H4 (cell line): ENCODE data around the gene LYAR. TPM values are rescaled to one million over a fixed set of nuclear protein-coding genes. Genes with fewer than 3 reads are reported as not detected.

ENCODE experiments used
- DNase-seq: peaks from one replicate; pipeline ENCODE4 v3.0.0-alpha.2; 2015; ENCODE audit warnings: low spot score
- total RNA-seq: library from RNA; depleted of rRNA; stranded (reverse); fragments of >200 nt; shearing (Covaris generic); gene quantifications from 2 replicates; pipeline ENCODE4 v1.2.3, GENCODE V29; 2014; rRNA removed

Gene LYAR, protein sequence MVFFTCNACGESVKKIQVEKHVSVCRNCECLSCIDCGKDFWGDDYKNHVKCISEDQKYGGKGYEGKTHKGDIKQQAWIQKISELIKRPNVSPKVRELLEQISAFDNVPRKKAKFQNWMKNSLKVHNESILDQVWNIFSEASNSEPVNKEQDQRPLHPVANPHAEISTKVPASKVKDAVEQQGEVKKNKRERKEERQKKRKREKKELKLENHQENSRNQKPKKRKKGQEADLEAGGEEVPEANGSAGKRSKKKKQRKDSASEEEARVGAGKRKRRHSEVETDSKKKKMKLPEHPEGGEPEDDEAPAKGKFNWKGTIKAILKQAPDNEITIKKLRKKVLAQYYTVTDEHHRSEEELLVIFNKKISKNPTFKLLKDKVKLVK
- total RNA-seq = 46.6 and 54.9 TPM in 2 replicates

DNA sequence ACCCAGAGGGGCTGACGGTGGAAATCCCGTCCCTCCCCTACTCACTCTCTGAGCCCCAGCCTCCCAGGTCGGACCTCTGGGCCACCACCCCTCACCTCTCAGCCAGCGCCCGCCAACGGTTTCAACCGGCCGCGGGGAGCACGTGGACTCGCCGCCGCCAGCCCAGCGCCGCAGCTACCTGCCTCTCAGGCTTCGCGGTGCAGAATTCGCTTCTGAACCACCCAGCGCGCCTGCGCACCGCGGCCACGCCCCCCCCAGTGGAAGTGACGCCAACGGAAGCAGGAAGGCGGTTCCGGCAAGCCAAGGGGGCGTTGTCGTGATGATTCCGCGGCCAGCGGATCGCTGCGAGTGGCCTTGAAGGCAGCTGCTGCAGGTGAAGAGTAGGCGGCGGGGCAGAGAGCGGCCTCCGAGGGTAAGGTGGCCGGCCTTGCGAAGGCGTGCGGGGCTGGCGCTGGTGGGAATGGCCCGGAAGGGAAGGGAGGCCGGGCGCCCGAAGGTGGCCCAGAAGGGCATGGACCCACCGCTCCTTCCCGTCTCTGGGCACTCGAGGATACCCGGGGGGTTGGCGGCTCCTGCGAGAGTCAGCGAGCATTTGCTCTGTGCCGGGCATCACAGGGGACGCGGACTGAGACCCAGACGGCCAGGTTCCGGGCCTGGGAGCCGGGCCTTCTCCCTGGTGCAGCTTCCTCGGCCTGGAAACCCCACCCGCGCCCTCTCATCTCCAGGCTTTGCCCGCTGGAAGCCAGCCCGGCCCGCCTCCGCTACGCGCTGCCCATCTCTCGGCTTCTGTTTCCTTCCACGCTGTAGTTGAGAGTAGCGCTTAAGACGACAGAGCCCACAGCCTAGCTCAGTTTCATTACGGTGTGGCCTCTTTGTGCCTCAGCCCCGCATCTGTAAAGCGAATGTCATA lies at the start of gene LYAR, which contains the start of gene ZBTB49:
TSS of gene LYAR (minus strand) at position 214 of the 910 bp plus-strand sequence. CDS start 6,412 bp downstream, outside the sequence.
TSS of gene ZBTB49 (plus strand) at position 311 of the 910 bp plus-strand sequence. CDS start 9,695 bp downstream, outside the sequence.
- peak; percentile 92 for DNase-seq

DNA sequence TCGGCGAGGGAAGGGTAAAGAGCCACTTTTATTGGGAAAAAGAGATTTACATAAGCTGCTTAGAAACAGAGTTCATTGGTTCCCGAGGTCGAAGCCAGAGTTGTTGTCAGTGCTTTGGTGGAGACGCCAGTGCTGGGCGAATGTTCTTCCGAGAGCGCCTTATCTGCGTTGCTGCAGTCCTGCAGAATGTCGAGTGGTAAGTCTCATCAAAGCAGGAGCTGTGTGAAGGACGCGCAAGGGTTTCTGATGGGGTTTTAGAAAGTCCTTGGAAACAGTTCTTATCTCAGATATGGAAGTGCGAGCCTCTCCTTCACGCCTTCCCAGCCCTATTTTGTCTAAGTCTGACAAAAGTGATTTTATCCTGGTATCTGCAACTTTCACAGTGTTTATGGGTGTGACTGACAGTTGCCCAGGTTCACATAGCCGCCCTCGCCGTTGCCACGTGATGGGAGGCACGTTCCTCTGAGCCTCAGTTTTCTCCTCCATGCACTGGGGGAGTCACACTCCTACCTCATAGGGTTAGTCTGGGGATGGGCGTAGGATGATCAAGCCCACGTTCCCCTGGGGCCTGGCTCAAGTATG lies 49.6 kb upstream of the LYAR start:
- no peak for DNase-seq

DNA sequence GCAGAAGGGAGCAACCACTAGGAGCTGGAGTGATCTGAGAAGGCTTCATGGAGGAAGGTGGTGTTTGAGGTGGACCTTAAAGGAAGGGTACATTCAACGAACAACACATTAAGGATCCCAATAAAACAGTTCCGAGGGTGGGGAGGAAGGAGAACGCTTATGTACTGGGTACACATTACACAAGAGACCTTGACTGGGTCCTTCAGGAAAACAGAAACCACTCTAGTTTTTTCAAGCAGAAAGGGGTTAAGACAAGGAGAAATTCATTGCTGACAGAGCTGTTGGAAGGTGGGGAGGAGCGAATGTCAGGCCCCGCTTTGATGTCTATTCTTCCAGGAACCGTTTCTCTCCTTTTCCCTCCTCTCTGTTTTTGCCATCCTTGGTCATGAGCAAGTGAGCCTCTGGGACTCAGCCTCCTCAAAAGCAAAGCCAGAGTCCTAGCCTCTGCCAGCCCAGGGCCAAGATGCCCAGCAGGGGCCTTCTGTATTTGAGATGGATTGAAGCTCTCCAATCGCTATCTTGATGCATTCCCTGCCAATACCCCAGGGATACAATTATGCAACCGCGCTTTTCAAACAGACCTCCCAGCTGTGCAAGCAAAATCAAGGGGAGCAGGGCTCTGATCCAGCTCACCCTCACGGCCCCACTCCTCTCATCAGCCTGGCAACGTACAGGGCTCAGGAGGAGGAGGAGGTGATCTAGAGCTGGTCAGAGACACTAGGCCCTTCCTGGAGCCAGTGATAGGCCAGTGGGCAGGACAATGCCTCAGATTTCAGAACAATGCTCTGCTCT lies 48.5 kb upstream of the LYAR start:
- no peak for DNase-seq

DNA sequence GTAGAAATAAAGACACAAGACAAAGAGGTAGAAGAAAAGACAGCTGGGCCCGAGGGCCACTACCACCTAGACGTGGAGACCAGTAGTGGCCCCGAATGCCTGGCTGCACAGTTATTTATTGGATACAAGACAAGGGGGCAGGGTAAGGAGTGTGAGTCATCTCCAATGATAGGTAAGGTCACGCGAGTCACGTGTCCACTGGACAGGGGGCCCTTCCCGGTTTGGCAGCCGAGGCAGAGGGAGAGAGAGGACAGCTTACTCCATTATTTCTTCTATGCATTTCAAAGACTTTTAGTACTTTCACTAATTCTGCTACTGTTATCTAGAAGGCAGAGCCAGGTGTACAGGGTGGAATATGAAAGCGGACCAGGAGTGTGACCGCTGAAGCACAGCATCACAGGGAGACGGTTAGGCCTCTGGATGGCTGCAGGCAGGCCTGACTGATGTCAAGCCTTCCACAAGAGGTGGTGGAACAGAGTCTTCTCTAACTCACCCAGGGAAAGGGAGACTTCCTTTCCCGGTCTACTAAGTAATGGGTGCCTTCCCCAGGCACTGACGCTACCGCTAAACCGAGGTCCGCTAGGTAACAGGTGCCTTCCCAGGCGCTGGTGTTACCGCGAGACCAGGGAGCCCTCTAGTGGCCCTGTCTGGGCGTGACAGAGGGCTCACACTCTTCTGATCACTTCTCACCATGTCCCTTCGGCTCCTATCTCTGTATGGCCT lies 45.0 kb upstream of the LYAR start:
- peak; percentile 58 for DNase-seq

DNA sequence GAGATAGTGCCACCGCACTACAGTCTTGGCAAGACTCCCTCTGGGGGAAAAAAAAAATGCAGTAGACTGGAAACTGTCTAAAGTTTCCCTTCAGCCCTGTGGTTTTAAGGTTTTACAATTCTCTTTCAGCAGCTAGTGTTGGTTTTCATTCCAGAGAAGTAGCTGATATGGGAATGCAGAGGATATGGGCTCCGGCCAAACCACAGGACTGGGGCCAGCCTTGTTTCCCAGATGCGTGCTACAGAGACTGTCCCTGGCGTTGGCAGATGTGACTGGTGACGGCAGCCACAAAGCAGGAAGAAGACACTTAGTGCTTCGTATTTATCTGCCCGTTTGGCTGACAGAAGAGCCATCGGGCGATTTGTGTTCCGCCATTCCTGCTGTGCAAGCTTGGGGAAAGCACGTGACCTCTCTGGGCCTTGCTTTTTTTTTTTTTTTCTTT lies 43.3 kb upstream of the LYAR start:
- peak; percentile 98 for DNase-seq

DNA sequence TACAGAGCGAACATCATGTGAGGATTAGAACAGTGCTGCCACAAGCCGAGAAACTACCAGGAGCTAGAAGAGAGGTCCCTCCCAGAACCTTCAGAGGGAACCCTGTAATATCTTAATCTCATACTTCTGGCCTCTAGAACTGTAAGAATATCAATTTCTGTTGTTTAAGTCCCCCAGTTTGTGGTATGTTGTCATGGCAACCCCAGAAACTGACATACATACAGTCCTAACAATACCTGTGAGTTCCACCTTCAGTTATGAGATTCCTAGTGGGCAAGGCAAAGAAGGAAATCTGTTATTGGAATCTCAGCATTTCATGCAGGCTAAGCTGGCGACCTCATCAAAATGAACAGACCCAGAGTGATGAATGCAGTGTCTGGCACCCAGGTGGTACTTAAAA lies 42.6 kb upstream of the LYAR start:
- no peak for DNase-seq

DNA sequence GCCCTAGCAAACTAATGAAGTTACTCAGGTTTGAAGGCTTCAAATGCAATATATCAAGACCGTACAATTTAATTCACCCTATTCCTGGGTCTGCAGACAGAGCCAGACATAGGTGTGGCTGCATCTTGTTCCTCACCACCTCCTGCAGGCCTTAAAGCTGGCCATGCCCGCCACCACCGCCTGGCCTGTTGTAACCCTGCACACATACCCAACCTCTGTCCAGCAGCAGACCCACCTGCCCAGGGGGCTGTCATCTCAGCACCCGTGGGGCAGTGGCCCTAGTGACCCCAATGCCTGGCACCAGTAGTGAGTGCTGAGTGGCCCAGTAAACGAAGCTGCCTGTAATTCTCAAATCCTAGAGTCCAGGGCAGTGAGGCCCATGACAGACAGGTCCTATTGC lies 40.8 kb upstream of the LYAR start:
- DNase-seq = no peak

DNA sequence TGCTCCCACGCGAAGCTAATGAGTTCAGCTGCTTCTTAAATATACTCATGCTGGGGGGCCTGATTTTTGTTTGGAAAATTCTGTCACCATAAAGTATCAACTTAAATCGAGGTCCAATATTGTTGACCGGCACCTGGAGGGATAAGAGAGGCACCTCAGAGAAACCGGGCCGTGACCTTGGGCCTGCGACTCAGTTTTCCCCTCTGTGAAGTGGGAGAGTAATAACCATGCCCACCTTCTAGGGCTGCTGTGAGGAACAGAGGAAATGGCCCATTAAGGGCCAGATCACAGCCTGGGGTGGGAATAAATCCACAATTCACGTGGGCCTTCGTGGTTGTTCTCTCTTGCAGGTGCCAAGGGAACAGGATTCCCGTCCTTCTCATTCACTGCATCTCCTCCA lies 39.5 kb upstream of the LYAR start:
- DNase-seq = no peak

DNA sequence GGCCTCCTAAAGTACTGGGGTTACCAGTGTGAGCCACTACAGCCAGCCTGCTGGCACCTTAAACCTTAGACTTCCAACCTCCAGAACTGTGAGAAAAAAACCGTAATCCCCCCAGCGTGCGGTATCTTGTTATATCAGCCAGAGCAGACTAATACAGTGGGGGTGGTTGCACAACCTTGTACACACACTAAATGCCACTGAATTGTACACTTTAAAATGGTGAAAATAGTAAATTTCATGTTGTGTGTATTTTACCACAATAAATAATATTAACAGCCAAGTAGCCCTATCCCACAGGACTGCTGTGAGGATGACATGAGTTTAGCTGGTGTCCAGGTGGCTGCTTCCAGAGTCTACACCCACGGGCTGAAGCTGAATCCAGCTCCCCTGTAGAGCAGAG lies 38.9 kb upstream of the LYAR start:
- no peak for DNase-seq

DNA sequence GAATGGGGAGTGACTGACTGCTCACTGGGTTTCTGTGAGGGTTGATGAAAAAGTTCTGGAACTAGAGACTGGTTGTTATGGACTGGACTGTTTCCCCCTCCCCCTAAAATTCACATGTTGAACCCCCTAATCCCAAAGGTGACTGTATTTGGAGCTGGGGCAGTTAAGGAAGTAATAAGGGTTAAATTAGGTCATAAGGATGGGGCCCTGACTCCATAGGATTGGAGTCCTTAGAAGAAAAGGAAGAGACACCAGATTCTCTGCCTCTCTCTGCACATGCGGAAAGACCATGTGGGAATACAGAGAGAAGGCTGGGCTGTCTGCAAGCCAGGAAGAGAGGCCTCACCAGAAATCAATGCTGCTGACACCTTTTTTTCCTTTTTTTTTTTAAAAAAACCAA lies 38.3 kb upstream of the LYAR start:
- DNase-seq = no peak

DNA sequence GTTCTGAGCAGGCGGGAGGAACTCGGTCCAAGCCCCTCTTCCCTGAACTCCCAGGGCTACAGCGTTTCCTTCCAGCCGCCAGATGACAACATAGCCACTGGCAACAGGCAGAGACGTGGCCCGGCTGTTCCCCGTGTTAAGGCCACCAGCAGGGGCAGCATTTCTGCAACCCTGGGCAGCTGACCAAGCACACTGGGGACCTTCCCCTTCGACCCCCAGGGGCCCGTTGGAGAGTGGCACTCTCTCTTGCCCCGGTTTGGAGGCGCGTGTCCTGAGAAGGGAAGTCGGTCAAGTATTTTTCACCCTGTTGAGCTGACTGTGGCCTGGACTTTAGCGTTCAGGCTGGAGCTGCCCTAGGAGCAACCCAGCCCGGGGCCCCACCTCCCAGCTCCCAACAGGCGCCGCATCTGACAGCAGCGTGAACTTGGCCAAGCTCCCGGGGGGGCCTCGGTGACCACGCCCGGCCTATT lies 37.7 kb upstream of the LYAR start:
- no peak for DNase-seq

DNA sequence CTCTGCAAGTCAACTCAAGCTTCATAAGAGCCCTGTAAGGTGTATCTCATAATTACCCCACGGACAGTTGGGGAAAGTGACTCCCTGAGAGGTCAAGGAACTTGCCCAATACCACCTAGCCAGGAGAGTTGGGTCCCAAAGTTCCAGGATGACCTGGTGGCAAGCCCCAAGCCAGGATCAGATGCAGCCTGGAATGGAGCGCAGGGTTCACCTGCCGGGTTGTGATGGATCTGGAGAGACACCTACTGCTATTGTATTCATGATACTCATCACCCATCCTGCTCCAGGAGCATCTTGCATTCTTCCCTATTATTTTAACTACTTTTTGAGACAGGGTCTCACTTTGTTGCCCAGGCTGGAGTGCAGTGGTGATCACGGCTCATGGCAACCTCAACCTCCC lies 36.2 kb upstream of the LYAR start:
- DNase-seq = no peak

DNA sequence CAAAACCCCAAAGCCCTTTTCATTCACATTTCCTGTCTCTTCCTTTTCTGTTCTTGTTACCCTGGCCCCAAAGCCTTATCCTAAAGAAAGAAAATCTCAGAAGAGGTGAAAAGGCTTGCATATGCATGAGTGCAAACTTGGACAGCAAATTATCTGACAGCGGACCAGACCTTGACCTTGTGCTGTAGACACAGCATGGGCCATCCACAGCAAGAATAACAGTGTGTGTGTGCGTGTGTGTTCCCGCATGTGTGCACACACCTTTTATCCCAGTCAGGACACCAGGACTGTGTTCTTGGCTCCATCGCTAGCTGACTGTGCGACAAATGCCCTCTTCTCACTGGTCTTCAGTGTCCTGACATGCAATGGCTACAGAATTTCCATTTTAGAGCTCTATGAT lies 35.4 kb upstream of the LYAR start:
- no peak for DNase-seq

DNA sequence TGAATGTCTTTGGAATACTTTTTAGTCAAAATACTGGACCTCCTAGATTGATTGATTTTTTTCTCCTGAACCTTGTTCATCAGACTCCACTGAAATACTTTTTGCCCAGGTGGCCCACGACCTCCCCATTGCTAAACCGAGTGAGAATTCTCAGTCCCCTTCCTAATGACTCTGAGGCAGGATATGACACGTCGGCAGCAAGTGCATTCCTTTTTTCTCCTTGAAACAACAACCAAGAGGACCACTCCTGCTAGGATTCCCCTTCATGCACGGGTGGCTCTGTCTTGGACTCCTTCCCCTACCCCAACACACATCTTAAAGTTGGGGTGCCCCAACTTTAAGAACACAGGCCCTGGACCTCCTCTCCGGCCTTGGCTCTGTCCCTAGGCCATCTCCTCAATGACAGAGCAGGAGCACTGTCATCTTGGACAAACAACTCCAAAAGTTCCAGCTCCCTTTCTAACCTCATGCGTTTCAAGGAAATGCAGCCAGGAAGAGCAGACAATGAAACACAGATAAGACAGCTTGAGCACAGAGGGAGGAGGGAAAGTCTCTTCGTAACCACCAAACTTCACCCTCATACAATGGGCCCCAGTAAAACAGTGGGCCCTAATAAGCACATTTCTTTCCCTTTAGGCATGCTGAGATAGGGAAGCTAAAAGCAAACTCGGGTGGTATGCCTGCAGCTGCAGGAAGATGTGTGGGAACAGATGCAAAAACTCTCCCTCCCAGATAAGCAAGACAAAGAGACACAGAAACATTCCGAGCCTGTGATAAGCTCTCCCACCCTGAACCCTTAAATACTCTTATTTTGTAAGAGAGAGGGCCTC lies 34.0 kb upstream of the LYAR start:
- DNase-seq = no peak

DNA sequence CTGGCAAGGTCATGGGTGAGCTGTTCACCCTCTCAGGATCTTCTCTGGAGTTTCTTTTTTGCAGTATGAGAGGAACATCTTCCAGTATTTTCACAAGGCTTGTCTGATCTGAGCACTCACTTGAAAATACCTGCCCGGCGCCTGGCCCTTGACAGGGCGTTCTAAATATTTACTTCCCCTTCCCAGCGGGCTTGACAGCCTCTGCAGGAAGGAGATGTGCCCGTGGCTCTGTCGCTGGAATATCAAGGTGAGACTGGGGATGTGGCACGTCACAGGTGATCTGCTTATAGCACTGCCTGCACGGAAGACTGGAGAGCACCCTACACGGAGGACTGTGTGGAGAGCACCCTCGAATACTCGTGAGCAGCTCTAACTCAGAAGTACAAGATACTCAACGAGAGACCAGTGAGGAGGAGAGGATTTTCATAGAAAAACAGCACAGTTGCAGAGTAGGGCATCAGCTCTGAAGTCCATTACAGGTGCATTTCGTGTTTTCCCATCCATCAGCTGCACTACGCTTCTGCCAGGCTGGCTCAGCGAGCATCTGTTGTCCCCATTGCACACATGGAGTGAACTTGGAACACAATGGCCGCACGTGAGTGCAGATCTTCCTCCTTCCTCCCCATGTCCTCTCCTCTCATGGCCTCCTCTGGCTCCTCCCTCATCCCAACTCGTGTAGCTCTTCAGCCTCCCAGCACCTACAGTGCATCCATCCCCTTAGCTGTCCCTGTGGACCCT lies 32.2 kb upstream of the LYAR start:
- no peak for DNase-seq

DNA sequence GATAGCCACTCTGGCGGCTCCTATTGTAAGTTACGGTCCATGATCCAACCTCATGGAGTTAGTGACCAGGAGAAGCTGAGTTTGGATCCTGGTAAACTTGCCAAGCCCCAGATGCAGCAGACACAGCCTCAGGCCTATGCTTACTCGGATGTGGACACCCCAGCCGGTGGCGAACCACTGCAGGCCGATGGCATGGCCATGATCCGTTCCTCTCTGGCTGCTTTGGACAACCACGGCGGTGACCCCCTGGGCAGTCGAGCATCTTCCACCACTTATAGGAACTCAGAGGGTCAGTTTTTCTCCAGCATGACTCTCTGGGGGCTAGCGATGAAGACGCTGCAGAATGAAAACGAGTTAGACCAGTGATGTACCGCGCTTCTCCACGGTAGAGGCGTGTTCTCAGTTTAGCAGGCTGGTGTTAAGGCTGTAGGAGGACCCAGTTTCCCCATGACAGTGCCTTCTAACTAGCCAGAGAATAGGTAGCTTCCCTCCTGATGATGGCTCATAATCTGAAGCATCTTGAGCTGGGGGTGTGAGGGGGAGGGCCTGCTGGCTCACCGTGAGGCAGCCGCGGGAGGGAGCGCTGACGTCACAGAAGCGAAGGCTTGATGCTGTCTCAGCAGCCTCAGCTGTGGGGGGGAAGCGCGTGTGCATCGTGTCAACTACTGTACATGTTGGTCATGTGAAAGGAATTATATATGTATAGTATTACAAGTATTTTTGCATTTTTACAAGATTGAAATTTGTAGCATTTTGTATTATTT lies 31.2 kb upstream of the LYAR start:
- no peak for DNase-seq

DNA sequence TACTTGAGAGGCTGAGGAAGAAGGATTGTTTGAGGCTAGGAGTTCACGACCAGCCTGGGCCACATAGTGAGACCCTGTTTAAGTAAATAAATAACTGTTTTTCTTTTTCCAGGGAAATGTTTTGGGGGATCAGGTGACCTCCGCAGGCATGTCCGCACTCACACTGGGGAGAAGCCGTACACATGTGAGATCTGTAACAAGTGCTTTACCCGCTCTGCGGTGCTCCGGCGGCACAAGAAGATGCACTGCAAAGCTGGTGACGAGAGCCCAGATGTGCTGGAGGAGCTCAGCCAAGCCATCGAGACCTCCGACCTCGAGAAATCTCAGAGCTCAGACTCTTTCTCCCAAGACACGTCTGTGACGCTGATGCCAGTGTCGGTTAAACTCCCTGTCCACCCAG lies 30.6 kb upstream of the LYAR start:
- DNase-seq = no peak
